WTC11 (cell line): ENCODE data around the gene TSPAN31. TPM values are rescaled to one million over a fixed set of nuclear protein-coding genes. Genes with fewer than 3 reads are reported as not detected.

Experiments used
- ATF2 ChIP-seq: sonication (generic); formaldehyde crosslinking; IDR thresholded peaks from 2 replicates; pipeline ENCODE4 v1.8.1; 2022; ENCODE audit warnings: low read depth, missing genetic modification reagents, borderline replicate concordance
- CBFB ChIP-seq: sonication (generic); formaldehyde crosslinking; IDR thresholded peaks from 2 replicates; pipeline ENCODE4 v1.8.1; 2022; ENCODE audit warnings: mild to moderate bottlenecking, low read depth, missing genetic modification reagents
- CREB1 ChIP-seq: sonication (generic); formaldehyde crosslinking; IDR thresholded peaks from 2 replicates; pipeline ENCODE4 v1.8.0; 2023; ENCODE audit warnings: mild to moderate bottlenecking, missing genetic modification reagents
- ELF4 ChIP-seq: sonication (generic); formaldehyde crosslinking; IDR thresholded peaks from 2 replicates; pipeline ENCODE4 v1.8.1; 2022; ENCODE audit warnings: low read depth, mild to moderate bottlenecking, moderate library complexity, missing genetic modification reagents
- ETV6 ChIP-seq: sonication (generic); formaldehyde crosslinking; IDR thresholded peaks from 2 replicates; pipeline ENCODE4 v1.8.1; 2022; ENCODE audit warnings: mild to moderate bottlenecking, missing genetic modification reagents
- FOXK1 ChIP-seq: sonication (generic); formaldehyde crosslinking; IDR thresholded peaks from 2 replicates; pipeline ENCODE4 v1.8.0; 2022; ENCODE audit warnings: mild to moderate bottlenecking, moderate library complexity, missing genetic modification reagents
- GABPB1 ChIP-seq: sonication (generic); formaldehyde crosslinking; IDR thresholded peaks from 2 replicates; pipeline ENCODE4 v1.8.1; 2023; ENCODE audit warnings: mild to moderate bottlenecking, missing genetic modification reagents
- GTF2I ChIP-seq: fragments of 250-450 bp; sonication (Bioruptor Pico); conservative IDR thresholded peaks from 2 replicates; pipeline ENCODE4 v1.4.0; 2021; ENCODE audit warnings: mild to moderate bottlenecking
- JUN ChIP-seq: sonication (generic); formaldehyde crosslinking; IDR thresholded peaks from 2 replicates; pipeline ENCODE4 v1.8.0; 2023; ENCODE audit warnings: mild to moderate bottlenecking, missing genetic modification reagents
- NR2C2 ChIP-seq: sonication (generic); formaldehyde crosslinking; IDR thresholded peaks from 2 replicates; pipeline ENCODE4 v1.8.0; 2022; ENCODE audit warnings: mild to moderate bottlenecking, missing genetic modification reagents
- OVOL2 ChIP-seq: fragments of 250-450 bp; sonication (Bioruptor Pico); IDR thresholded peaks from 2 replicates; pipeline ENCODE4 v1.9.0; 2021; ENCODE audit warnings: mild to moderate bottlenecking, borderline replicate concordance
- PRDM15 ChIP-seq: sonication (generic); formaldehyde crosslinking; IDR thresholded peaks from 2 replicates; pipeline ENCODE4 v1.8.0; 2022; ENCODE audit warnings: missing genetic modification reagents
- PREB ChIP-seq: sonication (generic); formaldehyde crosslinking; IDR thresholded peaks from 2 replicates; pipeline ENCODE4 v1.8.1; 2022; ENCODE audit warnings: mild to moderate bottlenecking, missing genetic modification reagents, moderate library complexity, borderline replicate concordance
- PRRX2 ChIP-seq: fragments of 250-450 bp; sonication (Bioruptor Pico); IDR thresholded peaks from 2 replicates; pipeline ENCODE4 v1.8.0; 2021; ENCODE audit warnings: mild to moderate bottlenecking
- TCF7 ChIP-seq: sonication (generic); formaldehyde crosslinking; IDR thresholded peaks from 2 replicates; pipeline ENCODE4 v1.8.0; 2022; ENCODE audit warnings: mild to moderate bottlenecking, low read depth, missing genetic modification reagents, moderate library complexity
- ZBTB21 ChIP-seq: sonication (generic); formaldehyde crosslinking; IDR thresholded peaks from 2 replicates; pipeline ENCODE4 v1.8.1; 2023; ENCODE audit warnings: mild to moderate bottlenecking, missing genetic modification reagents, borderline replicate concordance
- ZBTB43 ChIP-seq: sonication (generic); formaldehyde crosslinking; IDR thresholded peaks from 2 replicates; pipeline ENCODE4 v1.8.1; 2023; ENCODE audit warnings: mild to moderate bottlenecking, missing genetic modification reagents
- ZNF232 ChIP-seq: sonication (generic); formaldehyde crosslinking; IDR thresholded peaks from 2 replicates; pipeline ENCODE4 v1.8.0; 2022; ENCODE audit warnings: mild to moderate bottlenecking, missing genetic modification reagents
- ZNF396 ChIP-seq: fragments of 250-450 bp; sonication (Bioruptor Pico); IDR thresholded peaks from 2 replicates; pipeline ENCODE4 v1.8.0; 2021; ENCODE audit warnings: mild to moderate bottlenecking, moderate library complexity, borderline replicate concordance
- ZNF416 ChIP-seq: fragments of 250-450 bp; sonication (Bioruptor Pico); IDR thresholded peaks from 2 replicates; pipeline ENCODE4 v1.9.0; 2021; ENCODE audit warnings: mild to moderate bottlenecking, inconsistent platforms
- ZNF671 ChIP-seq: fragments of 250-450 bp; sonication (Bioruptor Pico); IDR thresholded peaks from 2 replicates; pipeline ENCODE4 v1.8.0; 2021; ENCODE audit warnings: mild to moderate bottlenecking
- total RNA-seq: library from RNA; stranded (reverse); gene quantifications from 3 replicates; pipeline ENCODE4 v1.2.3, GENCODE V29; 2021
- TF ChIP-seq, protein P1 (sequence below): sonication (generic); formaldehyde crosslinking; IDR thresholded peaks from 2 replicates; pipeline ENCODE4 v1.8.0; 2022; ENCODE audit warnings: mild to moderate bottlenecking, missing genetic modification reagents
- TF ChIP-seq, protein P2 (sequence below): sonication (generic); formaldehyde crosslinking; IDR thresholded peaks from 2 replicates; pipeline ENCODE4 v1.8.0; 2022; ENCODE audit warnings: mild to moderate bottlenecking, missing genetic modification reagents
- TF ChIP-seq, protein P3 (sequence below): sonication (generic); formaldehyde crosslinking; IDR thresholded peaks from 2 replicates; pipeline ENCODE4 v1.8.0; 2022; ENCODE audit warnings: mild to moderate bottlenecking, missing genetic modification reagents
- TF ChIP-seq, protein P4 (sequence below): sonication (generic); formaldehyde crosslinking; IDR thresholded peaks from 2 replicates; pipeline ENCODE4 v1.8.1; 2023; ENCODE audit warnings: mild to moderate bottlenecking, moderate library complexity, missing genetic modification reagents

The TSPAN31 gene
- total RNA-seq, 1 experiment from 2014 or later: 9.9 TPM

GRCh38 chr12:57782608-57783465, 38.0 kb downstream of the TSPAN31 start, which contains the start of gene TSFM (continued):
- TF ChIP-seq OVOL2 (CRISPR knock-in tag) (no peak), ZNF232 (CRISPR knock-in tag) (no peak), PRDM15 (CRISPR knock-in tag) (0 out of 2 replicates have a peak, but pooled peaks have one; percentile 26), NR2C2 (no peak), PRRX2 (no peak), GTF2I (CRISPR knock-in tag) (no peak), JUN (peak; percentile 55; the same call in 1 of the 2 replicates), ETV6 (CRISPR knock-in tag) (peak; percentile 94), ATF2 (CRISPR knock-in tag) (no peak), ZNF416 (CRISPR knock-in tag) (no peak), ZNF671 (CRISPR knock-in tag) (no peak), CREB1 (CRISPR knock-in tag) (no peak), ZBTB43 (CRISPR knock-in tag) (no peak; the same call in 1 of the 2 replicates), FOXK1 (CRISPR knock-in tag) (peak; percentile 100), CBFB (CRISPR knock-in tag) (no peak), ZBTB21 (CRISPR knock-in tag) (no peak), ZNF396 (CRISPR knock-in tag) (no peak), PREB (CRISPR knock-in tag) (0 out of 2 replicates have a peak, but pooled peaks have one; percentile 24), TCF7 (CRISPR knock-in tag) (no peak), GABPB1 (peak; percentile 90), ELF4 (CRISPR knock-in tag) (no peak)
- TF ChIP-seq, protein P1, sequence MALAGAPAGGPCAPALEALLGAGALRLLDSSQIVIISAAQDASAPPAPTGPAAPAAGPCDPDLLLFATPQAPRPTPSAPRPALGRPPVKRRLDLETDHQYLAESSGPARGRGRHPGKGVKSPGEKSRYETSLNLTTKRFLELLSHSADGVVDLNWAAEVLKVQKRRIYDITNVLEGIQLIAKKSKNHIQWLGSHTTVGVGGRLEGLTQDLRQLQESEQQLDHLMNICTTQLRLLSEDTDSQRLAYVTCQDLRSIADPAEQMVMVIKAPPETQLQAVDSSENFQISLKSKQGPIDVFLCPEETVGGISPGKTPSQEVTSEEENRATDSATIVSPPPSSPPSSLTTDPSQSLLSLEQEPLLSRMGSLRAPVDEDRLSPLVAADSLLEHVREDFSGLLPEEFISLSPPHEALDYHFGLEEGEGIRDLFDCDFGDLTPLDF (CRISPR knock-in tag): no peak
- TF ChIP-seq, protein P2, sequence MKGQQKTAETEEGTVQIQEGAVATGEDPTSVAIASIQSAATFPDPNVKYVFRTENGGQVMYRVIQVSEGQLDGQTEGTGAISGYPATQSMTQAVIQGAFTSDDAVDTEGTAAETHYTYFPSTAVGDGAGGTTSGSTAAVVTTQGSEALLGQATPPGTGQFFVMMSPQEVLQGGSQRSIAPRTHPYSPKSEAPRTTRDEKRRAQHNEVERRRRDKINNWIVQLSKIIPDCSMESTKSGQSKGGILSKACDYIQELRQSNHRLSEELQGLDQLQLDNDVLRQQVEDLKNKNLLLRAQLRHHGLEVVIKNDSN (CRISPR knock-in tag): peak; percentile 41; the same call in 1 of the 2 replicates
- TF ChIP-seq, protein P3, sequence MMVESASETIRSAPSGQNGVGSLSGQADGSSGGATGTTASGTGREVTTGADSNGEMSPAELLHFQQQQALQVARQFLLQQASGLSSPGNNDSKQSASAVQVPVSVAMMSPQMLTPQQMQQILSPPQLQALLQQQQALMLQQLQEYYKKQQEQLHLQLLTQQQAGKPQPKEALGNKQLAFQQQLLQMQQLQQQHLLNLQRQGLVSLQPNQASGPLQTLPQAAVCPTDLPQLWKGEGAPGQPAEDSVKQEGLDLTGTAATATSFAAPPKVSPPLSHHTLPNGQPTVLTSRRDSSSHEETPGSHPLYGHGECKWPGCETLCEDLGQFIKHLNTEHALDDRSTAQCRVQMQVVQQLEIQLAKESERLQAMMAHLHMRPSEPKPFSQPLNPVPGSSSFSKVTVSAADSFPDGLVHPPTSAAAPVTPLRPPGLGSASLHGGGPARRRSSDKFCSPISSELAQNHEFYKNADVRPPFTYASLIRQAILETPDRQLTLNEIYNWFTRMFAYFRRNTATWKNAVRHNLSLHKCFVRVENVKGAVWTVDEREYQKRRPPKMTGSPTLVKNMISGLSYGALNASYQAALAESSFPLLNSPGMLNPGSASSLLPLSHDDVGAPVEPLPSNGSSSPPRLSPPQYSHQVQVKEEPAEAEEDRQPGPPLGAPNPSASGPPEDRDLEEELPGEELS (CRISPR knock-in tag): peak; percentile 76; the same call in 1 of the 2 replicates
- TF ChIP-seq, protein P4, sequence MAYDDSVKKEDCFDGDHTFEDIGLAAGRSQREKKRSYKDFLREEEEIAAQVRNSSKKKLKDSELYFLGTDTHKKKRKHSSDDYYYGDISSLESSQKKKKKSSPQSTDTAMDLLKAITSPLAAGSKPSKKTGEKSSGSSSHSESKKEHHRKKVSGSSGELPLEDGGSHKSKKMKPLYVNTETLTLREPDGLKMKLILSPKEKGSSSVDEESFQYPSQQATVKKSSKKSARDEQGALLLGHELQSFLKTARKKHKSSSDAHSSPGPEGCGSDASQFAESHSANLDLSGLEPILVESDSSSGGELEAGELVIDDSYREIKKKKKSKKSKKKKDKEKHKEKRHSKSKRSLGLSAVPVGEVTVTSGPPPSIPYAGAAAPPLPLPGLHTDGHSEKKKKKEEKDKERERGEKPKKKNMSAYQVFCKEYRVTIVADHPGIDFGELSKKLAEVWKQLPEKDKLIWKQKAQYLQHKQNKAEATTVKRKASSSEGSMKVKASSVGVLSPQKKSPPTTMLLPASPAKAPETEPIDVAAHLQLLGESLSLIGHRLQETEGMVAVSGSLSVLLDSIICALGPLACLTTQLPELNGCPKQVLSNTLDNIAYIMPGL (CRISPR knock-in tag): peak; percentile 63; the same call in 1 of the 2 replicates
